Measurements from ENCODE around the gene ORC5. TPM values are rescaled to one million over a fixed set of nuclear protein-coding genes. Genes with fewer than 3 reads are reported as not detected.

The ORC5 gene
- polyA plus RNA-seq, 2 of the 4 experiments (the other 2 are of a cell fraction) = 17.8 to 28.4 TPM

- DNase-seq (ENCODE audit: low read depth in 1 of 2, low spot score in 1 of 2) (no peak), ATAC-seq (no peak), FAIRE-seq (no peak)
- Histone ChIP-seq H3K4me2 (no peak overlapping the region), H3K4me1 (no peaks in the 10 kb centered on the region), H3K9me3 (no peaks in the 10 kb centered on the region), H3K4me3 (no peak overlapping the region), H3K27ac (no peak overlapping the region)
- WGBS (ENCODE audit: missing lambda C conversion rate) = 50% methylated on average over 4 of the region's 4 CpGs
- ChIA-PET CTCF (interaction anchor here (1.0 to 3.7 kb wide), 4 partner anchors 9 to 606 kb away, joined by 3 to 23 read pairs (median 4); no protein-coding TSS in a partner anchor), POLR2A (no interaction called here)
- TF ChIP-seq CBX8 (IDR thresholded peaks at IDR 0.05) (no peak), RARB (CRISPR knock-in tag; IDR thresholded peaks at IDR 0.05) (no peak), FOSL2 (IDR thresholded peaks at IDR 0.05) (no peak), FOSL2 (CRISPR knock-in tag; IDR thresholded peaks at IDR 0.05) (no peak), RCOR1 (IDR thresholded peaks at IDR 0.05; ENCODE audit: low read depth, low read length) (no peak), CHD2 (IDR thresholded peaks at IDR 0.05; ENCODE audit: low read length, partially characterized antibody) (no peak), EHMT2 (IDR thresholded peaks at IDR 0.05; ENCODE audit: low read depth) (no peak), MAFK (IDR thresholded peaks at IDR 0.05; ENCODE audit: partially characterized antibody) (no peak), EHF (CRISPR knock-in tag; IDR thresholded peaks at IDR 0.05) (no peak), REST (IDR thresholded peaks at IDR 0.05) (no peak), ZFP36 (IDR thresholded peaks at IDR 0.05; ENCODE audit: borderline replicate concordance, partially characterized antibody) (no peak), HMGXB4 (CRISPR knock-in tag; IDR thresholded peaks at IDR 0.05; ENCODE audit: borderline replicate concordance) (no peak), CHD4 (IDR thresholded peaks at IDR 0.05; ENCODE audit: borderline replicate concordance) (no peak)
Observed at GRCh38 chr7:104241538-104242209, 33.9 kb upstream of the ORC5 start.

- 12% methylated on average over 3 of the region's 3 CpGs for WGBS (ENCODE audit: missing lambda C conversion rate)
- no peaks in the 10 kb centered on the region for H3K4me1 ChIP-seq
- H3K4me2 ChIP-seq = no peak overlapping the region
- no peak for ATAC-seq
- CTCF ChIA-PET = interaction anchor here (1.0 to 3.7 kb wide), 4 partner anchors 10 to 606 kb away, joined by 3 to 23 read pairs (median 4); no protein-coding TSS in a partner anchor
- H3K4me3 ChIP-seq = no peak overlapping the region
- POLR2A ChIA-PET = no interaction called here
- no peak overlapping the region for H3K27ac ChIP-seq
- no peak for FAIRE-seq
- no peak for DNase-seq (ENCODE audit: low read depth in 1 of 2, low spot score in 1 of 2)
- no peaks in the 10 kb centered on the region for H3K9me3 ChIP-seq
- TF ChIP-seq HOXB5 (CRISPR knock-in tag; IDR thresholded peaks at IDR 0.05) (no peak), JUN (IDR thresholded peaks at IDR 0.05) (no peak), CTCF (IDR thresholded peaks at IDR 0.05) (no peak), BCL3 (IDR thresholded peaks at IDR 0.05) (no peak), HES2 (IDR thresholded peaks at IDR 0.05) (no peak), USF2 (IDR thresholded peaks at IDR 0.05) (no peak), EHF (CRISPR knock-in tag; IDR thresholded peaks at IDR 0.05) (no peak), HDAC2 (IDR thresholded peaks at IDR 0.05) (no peak), HOXA7 (CRISPR knock-in tag; IDR thresholded peaks at IDR 0.05) (no peak), ZSCAN20 (CRISPR knock-in tag; IDR thresholded peaks at IDR 0.05) (no peak), ZNF302 (CRISPR knock-in tag; IDR thresholded peaks at IDR 0.05) (no peak), RAD21 (conservative IDR thresholded peaks at IDR 0.05 in 1 of 2, IDR thresholded peaks at IDR 0.05 in 1 of 2) (no peak), PBX3 (IDR thresholded peaks at IDR 0.05) (no peak), FOSL2 (IDR thresholded peaks at IDR 0.05) (no peak), FOSL2 (CRISPR knock-in tag; IDR thresholded peaks at IDR 0.05) (no peak), HOXB13 (CRISPR knock-in tag; IDR thresholded peaks at IDR 0.05; ENCODE audit: low read depth) (no peak)
Observed at GRCh38 chr7:104241135-104241534, 33.3 kb upstream of the ORC5 start.
